Renal cortical epithelial cell (primary cell): ENCODE results near the gene VPS16. TPM values are rescaled to one million over a fixed set of nuclear protein-coding genes. Genes with fewer than 3 reads are reported as not detected.
"Not testable (repeated sequence)": the region's sequence is repeated elsewhere in the genome, so short reads cannot be mapped to it uniquely, and the experiment has no call there.

ENCODE experiments used
- DNase-seq: peaks from one replicate; pipeline ENCODE4 v3.0.0-alpha.2; 2011; ENCODE audit warnings: low read depth
- total RNA-seq: library from RNA; depleted of rRNA; stranded (reverse); fragments of >200 nt; gene quantifications from 2 replicates; pipeline ENCODE4 v1.2.3, GENCODE V29; 2014

VPS16 gene
- total RNA-seq, 1 donor from 2014 or later = 43.8 TPM

DNA sequence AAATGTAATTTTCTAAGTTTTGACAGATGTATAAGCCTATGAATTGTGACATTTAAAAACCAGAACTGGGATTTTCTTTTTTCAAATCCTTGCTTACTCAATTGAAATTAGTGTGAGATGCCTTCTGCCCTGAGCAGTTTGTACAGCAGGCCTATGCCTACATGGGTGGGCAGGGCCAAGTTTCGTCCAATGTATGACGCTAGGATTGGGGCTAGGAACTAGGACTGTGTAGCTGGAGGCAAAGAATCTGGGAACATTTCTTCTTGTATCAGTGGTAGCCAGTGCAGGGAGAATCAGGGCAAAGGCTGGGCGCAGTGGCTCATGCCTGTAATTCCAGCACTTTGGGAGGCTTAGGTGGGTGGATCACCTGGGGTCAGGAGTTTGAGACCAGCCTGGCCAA, 28.8 kb downstream of the VPS16 start:
- no peak for DNase-seq

- no peak for DNase-seq
Measured at GRCh38 chr20:2871111-2871465, 30.5 kb downstream of the VPS16 start.

DNA sequence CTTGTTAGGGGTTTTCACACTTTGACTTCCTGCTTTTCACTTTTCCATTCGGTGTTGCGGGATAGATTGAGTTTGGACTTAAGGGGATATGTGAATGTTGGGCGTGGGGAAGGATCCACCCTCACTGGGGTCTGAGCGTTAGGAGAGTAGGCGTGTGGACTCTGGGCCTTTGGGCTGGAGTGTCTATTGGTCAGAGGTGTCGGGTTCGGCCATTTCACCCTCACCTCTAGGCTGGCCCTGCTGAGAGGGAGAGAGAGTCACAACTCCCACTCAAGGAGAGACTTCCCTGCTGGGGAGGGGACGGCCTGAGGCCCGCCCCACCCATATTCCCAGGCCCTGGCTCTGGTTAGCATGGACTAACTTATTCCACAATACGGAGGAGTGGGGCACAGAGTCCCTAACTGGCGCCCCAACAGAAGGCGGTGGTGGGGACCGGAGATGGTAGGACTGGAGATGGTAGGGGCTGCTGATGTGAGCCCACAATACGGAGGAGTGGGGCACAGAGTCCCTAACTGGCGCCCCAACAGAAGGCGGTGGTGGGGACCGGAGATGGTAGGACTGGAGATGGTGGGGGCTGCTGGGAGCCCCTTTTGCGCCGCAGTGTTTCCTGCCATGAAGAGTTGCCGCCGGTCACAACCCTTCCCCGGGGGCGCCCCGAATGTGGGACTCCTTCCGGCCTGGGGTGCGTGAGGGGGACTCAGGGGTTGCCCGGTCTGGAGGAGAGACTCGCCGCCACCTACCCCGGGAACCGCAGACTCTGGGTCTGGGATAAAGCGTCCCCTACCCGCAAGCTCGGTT, 31.3 kb downstream of the VPS16 start:
- no peak for DNase-seq

DNA sequence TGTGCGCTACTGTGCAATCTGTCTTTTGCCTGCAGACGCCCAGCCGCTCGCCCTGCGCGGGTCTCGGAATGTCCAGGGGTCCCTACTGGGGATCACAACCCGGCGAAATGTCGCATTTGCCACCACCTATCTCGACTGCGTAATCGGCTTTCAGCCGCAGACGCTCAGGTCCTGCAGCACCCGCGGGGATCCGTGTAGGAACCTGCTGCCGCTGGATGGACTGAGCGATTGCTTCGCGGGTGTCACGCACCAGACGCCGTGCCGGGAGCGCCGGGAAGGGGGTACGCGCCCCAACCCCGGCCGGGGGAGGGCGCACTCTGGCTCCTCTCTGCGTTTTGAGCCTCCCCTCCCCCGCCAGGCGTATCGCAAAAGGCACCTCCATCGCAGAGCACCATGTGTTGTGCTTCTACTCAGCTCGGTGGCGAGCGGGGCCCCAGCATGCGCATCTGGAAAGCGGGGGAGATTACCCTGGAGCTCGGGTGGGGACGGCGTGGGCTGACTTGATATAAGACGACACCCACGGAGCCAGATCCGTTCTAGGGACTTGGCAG, 32.0 kb downstream of the VPS16 start:
- no peak for DNase-seq

GRCh38 chr20:2873010-2873746, 32.6 kb downstream of the VPS16 start, which contains the start of gene PTPRA:
Gene PTPRA (plus strand): TSS chr20:2873481. CDS start chr20:2964278, 90,797 bp downstream.
- DNase-seq = peak; percentile 69

GRCh38 chr20:2873747-2874041, 33.1 kb downstream of the VPS16 start:
- DNase-seq = no peak

DNA sequence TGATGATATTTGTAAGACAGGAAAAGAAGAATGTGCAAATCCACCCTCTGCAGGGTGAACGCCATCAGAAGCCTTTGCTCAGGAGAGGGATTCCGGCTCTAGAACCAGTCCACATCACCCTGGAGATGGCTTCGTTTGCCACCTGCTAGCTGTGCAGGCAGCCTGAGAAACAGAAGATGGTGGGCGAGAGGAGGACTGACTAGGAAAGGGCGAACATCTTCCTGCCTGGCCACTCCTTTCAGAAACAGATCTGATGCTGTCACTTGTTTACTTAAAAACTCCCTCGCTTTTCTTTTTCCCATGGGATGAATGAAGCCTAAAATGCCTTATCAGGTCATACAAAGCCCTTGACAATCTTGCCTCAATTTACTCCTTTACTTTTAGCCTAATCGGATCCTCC, 33.9 kb downstream of the VPS16 start:
- no peak for DNase-seq

DNA sequence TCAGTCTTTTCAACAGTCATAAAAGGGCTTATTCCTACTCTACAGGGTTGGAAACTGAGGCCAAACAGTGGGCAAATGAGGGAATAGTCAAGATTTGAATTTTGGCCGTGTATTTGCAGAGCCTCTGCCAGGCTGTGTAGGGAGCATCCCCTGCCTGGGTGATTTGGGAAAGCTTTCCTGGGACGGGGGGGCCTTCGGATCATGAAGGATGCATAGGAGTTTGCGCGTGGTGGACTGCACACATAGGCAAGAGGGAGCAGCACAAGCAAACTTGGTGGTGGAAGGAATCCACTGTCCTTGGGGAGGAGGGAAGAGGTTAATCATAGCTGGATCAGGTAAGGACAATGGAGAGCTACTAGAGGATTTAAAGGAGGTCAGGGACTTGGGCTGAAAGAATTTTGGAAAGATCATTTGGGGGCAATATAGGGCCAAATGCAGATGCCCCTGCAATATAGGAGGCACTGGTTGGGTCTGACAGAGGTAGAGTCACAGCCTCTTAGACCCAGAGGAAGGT, 35.2 kb downstream of the VPS16 start:
- no peak for DNase-seq

GRCh38 chr20:2878515-2878914, 38.0 kb downstream of the VPS16 start:
- DNase-seq = no peak

GRCh38 chr20:2879146-2879545, 38.6 kb downstream of the VPS16 start:
- peak; percentile 79 for DNase-seq

DNA sequence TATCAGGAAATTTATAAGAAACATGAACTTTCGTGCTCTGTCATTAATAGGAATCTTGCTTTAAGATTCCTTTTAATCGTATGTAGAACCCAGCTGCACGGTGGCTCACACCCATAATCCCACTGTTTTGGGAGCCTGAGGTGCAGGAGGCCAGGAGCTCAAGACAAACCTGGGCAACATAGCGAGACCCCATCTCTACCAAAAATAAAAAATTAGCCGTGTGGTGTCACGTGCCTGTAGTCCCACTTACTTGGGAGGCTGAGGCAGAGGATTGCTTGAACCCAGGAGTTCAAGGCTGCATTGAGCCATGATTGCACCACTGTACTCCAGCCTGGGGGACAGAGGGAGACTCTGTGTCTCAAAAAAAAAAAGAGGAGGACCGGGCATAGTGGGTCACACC, 40.1 kb downstream of the VPS16 start:
- no peak for DNase-seq

DNA sequence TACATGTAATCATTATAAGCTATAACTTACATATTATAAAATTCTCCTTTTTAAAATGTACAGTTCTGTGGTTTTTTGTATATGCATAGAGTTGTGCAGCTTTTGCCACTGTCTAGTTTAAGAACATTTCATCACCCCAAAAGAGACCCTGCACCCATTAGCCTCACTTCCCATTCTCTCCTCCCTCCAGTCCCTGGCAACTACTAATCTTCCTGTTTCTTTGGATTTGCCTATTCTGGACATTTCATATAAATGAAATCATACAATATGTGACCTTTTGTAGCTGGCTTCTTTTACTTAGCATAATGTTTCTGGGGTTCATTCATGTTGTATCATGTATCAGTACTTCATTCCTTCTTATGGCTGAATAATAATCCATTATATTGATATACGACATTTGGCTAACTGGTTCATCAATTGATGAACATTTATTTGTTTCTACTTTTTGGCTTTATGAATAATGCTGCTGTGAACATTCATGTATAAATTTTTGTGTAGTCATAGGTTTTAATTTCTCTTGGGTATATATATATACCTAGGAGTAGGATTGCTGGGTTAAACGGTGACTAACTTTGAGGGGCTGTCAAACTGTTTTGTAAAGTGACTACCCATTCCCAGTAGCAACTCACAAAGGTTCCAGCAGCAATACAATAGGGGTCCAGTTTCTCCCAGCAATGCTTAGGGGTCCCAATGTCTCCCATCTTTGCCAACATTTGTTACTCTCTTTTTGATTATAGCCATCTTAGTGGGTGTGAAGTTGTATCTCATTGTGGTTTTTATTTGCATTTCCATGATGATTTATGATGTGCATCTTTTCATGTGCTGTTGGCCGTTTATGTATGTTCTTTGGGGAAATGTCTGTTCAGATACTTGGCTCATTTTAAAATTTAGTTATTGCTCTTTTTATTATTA, 43.4 kb downstream of the VPS16 start:
- DNase-seq = no peak

- no peak for DNase-seq
Measured at GRCh38 chr20:2887715-2888114, 47.2 kb downstream of the VPS16 start.

DNA sequence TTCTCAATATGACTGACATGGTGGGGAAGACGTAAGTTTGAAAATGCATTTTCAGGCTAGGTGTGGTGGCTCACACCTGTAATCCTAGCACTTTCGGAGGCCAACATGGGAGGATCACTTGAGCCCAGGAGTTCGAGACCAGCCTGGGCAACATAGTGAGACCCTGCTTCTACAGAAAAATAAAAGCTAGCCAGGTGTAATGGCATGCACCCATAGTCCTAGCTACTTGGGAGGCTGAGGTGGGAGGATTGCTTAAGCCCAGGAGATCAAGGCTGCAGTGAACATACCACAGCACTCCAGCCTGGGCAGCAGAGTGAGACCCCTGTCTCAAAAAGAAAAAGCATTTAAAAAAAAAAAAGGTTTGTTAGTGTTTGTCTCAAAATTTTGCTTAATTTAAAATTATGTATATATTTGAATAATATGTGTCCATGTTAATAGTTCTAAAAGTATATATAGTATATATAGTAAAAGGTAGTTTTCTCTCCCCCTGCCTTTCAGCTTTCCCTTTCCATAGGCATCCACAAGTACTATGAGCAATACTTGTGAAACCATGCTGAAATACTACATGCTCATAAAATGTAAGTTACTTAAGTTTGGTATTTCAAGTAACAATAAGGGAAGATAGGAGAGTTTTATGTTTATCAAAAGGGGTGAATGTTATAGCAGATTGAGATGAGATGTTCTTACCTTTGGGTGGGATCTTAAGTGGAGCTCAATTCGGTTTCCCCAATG, 47.8 kb downstream of the VPS16 start:
- DNase-seq = no peak

DNA sequence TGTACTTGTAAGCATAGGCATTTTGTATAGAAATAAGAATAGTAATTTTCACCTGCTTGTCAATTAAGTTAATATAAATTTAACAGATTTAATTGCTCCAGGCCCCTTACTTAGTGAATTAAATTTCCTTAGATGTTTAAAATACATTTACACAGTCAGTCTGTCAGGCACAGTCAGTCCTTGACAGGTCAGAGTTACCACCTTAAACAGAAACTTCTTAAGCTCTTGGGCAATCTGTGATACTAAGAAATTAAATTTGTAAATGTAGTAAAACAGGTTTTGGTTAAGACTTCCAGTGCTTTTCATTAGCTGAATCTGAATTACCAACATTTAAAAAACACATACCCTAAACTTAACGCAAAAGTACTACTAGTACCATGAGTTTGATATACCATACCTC, 48.7 kb downstream of the VPS16 start:
- peak; percentile 19 for DNase-seq

DNA sequence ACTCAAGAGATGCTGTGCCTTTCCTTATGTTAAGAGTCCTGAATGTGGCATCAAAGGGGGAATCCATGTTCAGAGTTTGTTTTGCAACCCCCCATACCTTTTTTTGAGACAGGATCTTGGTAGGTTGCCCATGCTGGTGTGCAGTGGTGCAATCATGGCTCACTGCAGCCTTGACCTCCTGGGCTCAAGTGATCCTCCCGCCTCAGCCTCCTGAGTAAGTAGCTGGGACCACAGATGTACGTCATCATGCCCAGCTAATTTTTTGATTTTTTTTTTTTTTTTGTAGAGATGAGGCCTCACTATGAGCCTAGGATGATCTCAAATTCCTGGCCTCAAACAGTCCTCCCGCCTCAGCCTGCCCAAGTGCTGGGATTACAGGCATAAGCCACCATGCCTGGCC, 49.3 kb downstream of the VPS16 start:
- DNase-seq = no peak

DNA sequence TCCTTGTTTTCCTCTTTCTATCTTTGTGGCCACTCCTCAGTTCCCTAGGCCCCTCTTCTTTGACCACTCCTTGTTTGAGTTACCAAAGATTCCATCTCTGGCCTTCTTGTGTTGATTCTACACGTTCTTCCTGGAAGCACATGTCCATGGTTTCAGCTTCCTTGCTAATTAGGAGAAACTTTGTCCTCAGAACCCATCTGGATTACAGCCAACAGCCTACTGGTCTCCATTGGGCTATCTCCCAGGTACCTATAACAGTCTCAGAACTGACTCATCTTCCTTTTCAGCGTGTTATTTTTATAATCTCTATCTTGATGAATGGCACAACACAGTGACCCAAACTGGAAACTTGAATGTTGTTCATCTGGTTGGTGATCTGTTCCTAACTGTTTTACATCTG, 50.2 kb downstream of the VPS16 start:
- peak; percentile 55 for DNase-seq

DNA sequence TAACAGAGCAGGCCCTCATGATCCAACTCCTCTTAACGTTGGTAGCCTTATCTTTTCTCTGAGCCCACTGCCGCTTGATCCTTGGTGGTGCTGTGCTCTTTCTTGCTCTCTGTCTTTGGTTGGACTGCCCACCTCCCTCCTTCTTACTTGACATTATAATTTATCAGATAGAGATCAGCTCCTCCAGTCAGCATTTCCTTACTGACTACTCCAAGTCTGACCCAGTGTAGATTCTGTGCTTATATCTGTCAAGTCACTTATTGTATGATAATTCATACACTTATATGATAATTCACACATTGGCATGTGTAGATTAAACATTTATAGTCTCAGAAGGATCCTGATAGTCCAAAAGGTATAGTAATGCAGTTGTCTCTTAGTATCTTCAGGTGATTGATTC, 50.8 kb downstream of the VPS16 start:
- DNase-seq = no peak

- DNase-seq = peak; percentile 42
Measured at GRCh38 chr20:2892376-2892775, 51.8 kb downstream of the VPS16 start.

DNA sequence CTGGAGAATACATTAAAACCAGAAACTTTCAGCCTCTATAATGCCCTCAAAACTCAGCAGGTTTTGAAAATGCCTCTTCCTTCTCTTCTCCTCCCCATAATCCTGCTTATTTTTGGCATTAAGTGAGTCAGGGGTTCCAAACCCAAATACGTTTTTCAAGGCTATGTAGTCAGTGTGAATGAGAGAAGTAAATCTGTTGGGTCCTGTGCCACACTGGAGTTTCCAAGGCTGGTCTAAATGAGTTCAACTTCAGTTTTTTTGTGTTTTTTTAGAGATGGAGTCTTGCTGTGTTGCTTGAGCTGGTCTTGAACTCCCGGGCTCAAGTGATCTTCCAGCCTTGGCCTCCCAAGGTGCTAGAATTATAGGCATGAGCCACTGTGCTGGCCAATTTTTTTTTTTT, 53.7 kb downstream of the VPS16 start:
- no peak for DNase-seq

- not testable (repeated sequence) for DNase-seq
Measured at GRCh38 chr20:2895154-2895553, 54.6 kb downstream of the VPS16 start.
